ENCODE results near the gene NUBPL.
"Not testable (repeated sequence)": the region's sequence is repeated elsewhere in the genome, so short reads cannot be mapped to it uniquely, and the experiment has no call there.

Gene NUBPL

GRCh38 chr14:31835049-31835448, 273.8 kb downstream of the NUBPL start:
- no peaks in the 10 kb centered on the region for H3K36me3 ChIP-seq (replicated peaks)
- in situ Hi-C loops (cut with MboI; ENCODE audit: low sequenced_read_pairs): no loop called here
- H3K4me3 ChIP-seq: no peak overlapping the region
- peaks cover 18% of the 10 kb centered on the region for H3K4me1 ChIP-seq
- DNase-seq (ENCODE audit: low spot score in 2 of 2): no peak
- no peaks in the 10 kb centered on the region for H3K9me3 ChIP-seq
- no peaks in the 10 kb centered on the region for H3K27me3 ChIP-seq (ENCODE audit: low read depth)

DNA sequence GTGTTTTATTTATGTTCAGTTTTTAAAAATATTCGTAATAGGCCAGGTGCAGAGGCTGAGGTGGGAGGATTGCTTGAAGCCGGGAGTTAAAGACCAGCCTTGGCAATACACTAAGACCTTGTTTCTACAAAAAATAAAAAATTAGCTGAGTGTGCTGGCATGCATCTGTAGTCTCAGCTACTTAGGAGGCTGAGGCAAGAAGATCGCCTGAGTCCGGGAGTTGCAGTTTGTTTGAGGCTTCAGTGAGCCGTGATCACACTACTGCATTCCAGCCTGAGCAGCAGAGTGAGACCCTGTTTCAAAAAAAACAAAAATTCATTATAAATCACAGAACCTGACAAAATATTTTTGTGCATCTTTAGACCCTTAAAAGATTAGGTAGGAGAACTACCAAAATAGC, 275.8 kb downstream of the NUBPL start:
- H3K4me1 ChIP-seq: peaks cover 18% of the 10 kb centered on the region
- no peak overlapping the region for H3K4me3 ChIP-seq
- H3K36me3 ChIP-seq (replicated peaks): no peaks in the 10 kb centered on the region
- H3K9me3 ChIP-seq: no peaks in the 10 kb centered on the region
- H3K27me3 ChIP-seq (ENCODE audit: low read depth): no peaks in the 10 kb centered on the region
- in situ Hi-C loops (cut with MboI; ENCODE audit: low sequenced_read_pairs): no loop called here
- DNase-seq (ENCODE audit: low spot score in 2 of 2): no peak

- H3K4me3 ChIP-seq: no peak overlapping the region
- H3K9me3 ChIP-seq: no peaks in the 10 kb centered on the region
- H3K36me3 ChIP-seq (replicated peaks): no peaks in the 10 kb centered on the region
- peaks cover 10% of the 10 kb centered on the region for H3K4me1 ChIP-seq
- H3K27me3 ChIP-seq (ENCODE audit: low read depth): no peaks in the 10 kb centered on the region
- in situ Hi-C loops (cut with MboI; ENCODE audit: low sequenced_read_pairs): no loop called here
- DNase-seq (ENCODE audit: low spot score in 2 of 2): no peak
Measured at GRCh38 chr14:31842899-31843298, 281.7 kb downstream of the NUBPL start.

GRCh38 chr14:31843361-31844091, 282.3 kb downstream of the NUBPL start:
- Histone ChIP-seq H3K4me3 (no peak overlapping the region), H3K36me3 (replicated peaks) (no peaks in the 10 kb centered on the region), H3K9me3 (no peaks in the 10 kb centered on the region), H3K27me3 (ENCODE audit: low read depth) (no peaks in the 10 kb centered on the region), H3K4me1 (peaks cover 8% of the 10 kb centered on the region)
- in situ Hi-C loops (cut with MboI; ENCODE audit: low sequenced_read_pairs): no loop called here
- no peak for DNase-seq (ENCODE audit: low spot score in 2 of 2)

DNA sequence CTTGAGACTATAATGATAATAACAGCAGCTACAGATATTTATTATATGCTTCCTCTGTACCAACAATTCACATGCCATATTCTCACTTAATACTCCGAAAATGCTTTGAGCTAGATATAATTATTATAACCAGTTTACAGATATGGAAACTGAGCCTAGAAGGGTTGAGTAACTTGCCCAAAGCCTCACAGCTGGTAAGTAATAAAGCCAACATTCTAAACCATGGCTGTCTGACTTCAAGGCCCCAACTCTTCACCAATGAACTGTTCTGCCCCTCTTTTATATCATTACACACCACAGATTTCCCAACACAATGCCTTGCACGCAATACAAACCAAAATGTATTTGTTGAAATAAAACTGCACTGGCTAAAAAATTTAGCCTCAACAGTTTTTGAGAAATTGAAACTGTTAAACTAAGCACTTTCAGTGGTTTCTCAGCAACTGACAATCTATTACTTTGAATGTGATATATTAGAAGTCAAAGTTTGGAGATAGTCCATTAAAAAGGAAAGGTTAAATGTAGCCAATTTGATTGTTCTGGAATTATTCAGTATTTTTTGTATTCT, 293.4 kb downstream of the NUBPL start:
- no peaks in the 10 kb centered on the region for H3K36me3 ChIP-seq (replicated peaks)
- H3K27me3 ChIP-seq (ENCODE audit: low read depth): no peaks in the 10 kb centered on the region
- peaks cover 6% of the 10 kb centered on the region; the same call in 1 of the 2 replicates for H3K4me1 ChIP-seq
- no peak for DNase-seq (ENCODE audit: low spot score in 2 of 2)
- H3K4me3 ChIP-seq: no peak overlapping the region
- no peaks in the 10 kb centered on the region for H3K9me3 ChIP-seq
- in situ Hi-C loops (cut with MboI; ENCODE audit: low sequenced_read_pairs): no loop called here

GRCh38 chr14:31855262-31855661, 294.1 kb downstream of the NUBPL start:
- Histone ChIP-seq H3K27me3 (ENCODE audit: low read depth) (no peaks in the 10 kb centered on the region), H3K4me1 (peaks cover 6% of the 10 kb centered on the region; the same call in 1 of the 2 replicates), H3K36me3 (replicated peaks) (no peaks in the 10 kb centered on the region), H3K9me3 (no peaks in the 10 kb centered on the region), H3K4me3 (no peak overlapping the region)
- in situ Hi-C loops (cut with MboI; ENCODE audit: low sequenced_read_pairs): no loop called here
- no peak for DNase-seq (ENCODE audit: low spot score in 2 of 2)

- H3K36me3 ChIP-seq (replicated peaks); H3K27me3 ChIP-seq (ENCODE audit: low read depth); H3K4me1 ChIP-seq; DNase-seq (ENCODE audit: low spot score in 2 of 2); H3K9me3 ChIP-seq; H3K4me3 ChIP-seq; in situ Hi-C loops (cut with MboI; ENCODE audit: low sequenced_read_pairs): not testable (repeated sequence)
Measured at GRCh38 chr14:31856003-31856402, 294.8 kb downstream of the NUBPL start.

GRCh38 chr14:31858868-31859267, 297.7 kb downstream of the NUBPL start:
- no peaks in the 10 kb centered on the region for H3K27me3 ChIP-seq (ENCODE audit: low read depth)
- DNase-seq (ENCODE audit: low spot score in 2 of 2): no peak
- H3K36me3 ChIP-seq (replicated peaks): no peaks in the 10 kb centered on the region
- peaks cover 6% of the 10 kb centered on the region; the same call in 1 of the 2 replicates for H3K4me1 ChIP-seq
- in situ Hi-C loops (cut with MboI; ENCODE audit: low sequenced_read_pairs): no loop called here
- no peak overlapping the region for H3K4me3 ChIP-seq
- H3K9me3 ChIP-seq: no peaks in the 10 kb centered on the region

GRCh38 chr14:31864937-31865855, 304.0 kb downstream of the NUBPL start:
- Histone ChIP-seq H3K4me3 (no peak overlapping the region), H3K4me1 (peaks cover 15% of the 10 kb centered on the region), H3K27me3 (ENCODE audit: low read depth) (no peaks in the 10 kb centered on the region), H3K36me3 (replicated peaks) (no peaks in the 10 kb centered on the region), H3K9me3 (peaks cover 8% of the 10 kb centered on the region)
- no peak for DNase-seq (ENCODE audit: low spot score in 2 of 2)
- in situ Hi-C loops (cut with MboI; ENCODE audit: low sequenced_read_pairs): no loop called here

GRCh38 chr14:31867570-31867969, 306.4 kb downstream of the NUBPL start:
- no peak overlapping the region for H3K4me3 ChIP-seq
- H3K9me3 ChIP-seq: peaks cover 8% of the 10 kb centered on the region
- H3K36me3 ChIP-seq (replicated peaks): no peaks in the 10 kb centered on the region
- peaks cover 15% of the 10 kb centered on the region for H3K4me1 ChIP-seq
- peak in 1 of 2 experiments; percentile 99 for DNase-seq (ENCODE audit: low spot score in 2 of 2)
- in situ Hi-C loops (cut with MboI; ENCODE audit: low sequenced_read_pairs): no loop called here
- H3K27me3 ChIP-seq (ENCODE audit: low read depth): no peaks in the 10 kb centered on the region

GRCh38 chr14:31868096-31868495, 306.9 kb downstream of the NUBPL start:
- in situ Hi-C loops (cut with MboI; ENCODE audit: low sequenced_read_pairs): not testable (repeated sequence)

DNA sequence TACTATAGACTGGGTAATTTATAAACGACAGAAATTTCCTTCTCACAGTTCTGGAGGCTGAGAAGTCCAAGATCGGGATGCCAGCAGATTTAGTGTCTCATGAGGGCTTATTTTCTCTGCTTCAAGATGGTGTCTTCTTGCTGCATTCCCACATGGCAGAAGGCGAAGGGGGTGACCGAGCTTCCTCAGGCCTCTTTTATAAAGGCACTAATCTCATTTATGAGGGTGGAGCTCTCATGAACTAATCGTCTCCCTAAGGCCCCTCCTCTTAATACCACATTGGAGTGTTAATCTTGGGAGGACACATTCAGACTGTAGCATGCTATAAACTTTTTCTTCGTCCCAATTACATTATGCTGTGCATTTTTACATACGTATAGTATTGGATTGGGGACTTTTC, 315.5 kb downstream of the NUBPL start:
- Histone ChIP-seq H3K36me3 (replicated peaks) (no peaks in the 10 kb centered on the region), H3K27me3 (ENCODE audit: low read depth) (no peaks in the 10 kb centered on the region), H3K4me3 (no peak overlapping the region), H3K9me3 (no peaks in the 10 kb centered on the region), H3K4me1 (peaks cover 28% of the 10 kb centered on the region)
- DNase-seq (ENCODE audit: low spot score in 2 of 2): peak; percentile 53 to 57
- in situ Hi-C loops (cut with MboI; ENCODE audit: low sequenced_read_pairs): no loop called here

More at GRCh38 chr14:31868096-31868495, 306.9 kb downstream of the NUBPL start:
- H3K36me3 ChIP-seq (replicated peaks); DNase-seq (ENCODE audit: low spot score in 2 of 2); H3K9me3 ChIP-seq; H3K27me3 ChIP-seq (ENCODE audit: low read depth); H3K4me3 ChIP-seq: not testable (repeated sequence)
- H3K4me1 ChIP-seq: peaks cover 15% of the 10 kb centered on the region

- peak in 1 of 2 experiments; percentile 18 for DNase-seq (ENCODE audit: low spot score in 2 of 2)
Measured at GRCh38 chr14:31877255-31877798, 316.1 kb downstream of the NUBPL start.

More at GRCh38 chr14:31877255-31877798, 316.1 kb downstream of the NUBPL start:
- no peak overlapping the region for H3K4me3 ChIP-seq
- no peaks in the 10 kb centered on the region for H3K27me3 ChIP-seq (ENCODE audit: low read depth)
- peaks cover 28% of the 10 kb centered on the region for H3K4me1 ChIP-seq
- no peaks in the 10 kb centered on the region for H3K9me3 ChIP-seq
- H3K36me3 ChIP-seq (replicated peaks): no peaks in the 10 kb centered on the region
- in situ Hi-C loops (cut with MboI; ENCODE audit: low sequenced_read_pairs): no loop called here
